Measurements from ENCODE around the gene SP110.

Gene SP110

DNA sequence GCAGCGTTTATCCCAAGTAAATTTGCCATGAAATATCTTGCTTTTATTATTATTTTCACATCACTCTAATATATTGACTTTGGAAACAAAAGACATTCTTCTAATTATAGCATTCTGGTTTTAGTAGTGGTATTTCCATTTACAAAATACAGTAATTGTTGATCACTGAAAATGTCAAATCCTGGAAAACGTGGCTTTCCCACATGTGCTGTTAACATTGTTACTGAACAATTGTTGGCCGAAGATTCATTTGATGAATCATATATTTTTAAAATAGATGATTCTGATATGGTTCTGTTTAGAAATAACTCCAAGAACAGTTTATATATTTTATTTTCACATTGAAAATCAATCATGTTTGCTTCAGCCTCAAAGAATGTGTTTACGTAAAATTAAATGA, 38.7 kb upstream of the SP110 start:
- DNase-seq (ENCODE audit: low spot score): no peak
- in situ Hi-C loops (cut with MboI; ENCODE audit: low pct_unique_long_range_greater_than_20kb, low sequenced_read_pairs, unreplicated experiment): no loop called here
- TF ChIP-seq, protein P1, sequence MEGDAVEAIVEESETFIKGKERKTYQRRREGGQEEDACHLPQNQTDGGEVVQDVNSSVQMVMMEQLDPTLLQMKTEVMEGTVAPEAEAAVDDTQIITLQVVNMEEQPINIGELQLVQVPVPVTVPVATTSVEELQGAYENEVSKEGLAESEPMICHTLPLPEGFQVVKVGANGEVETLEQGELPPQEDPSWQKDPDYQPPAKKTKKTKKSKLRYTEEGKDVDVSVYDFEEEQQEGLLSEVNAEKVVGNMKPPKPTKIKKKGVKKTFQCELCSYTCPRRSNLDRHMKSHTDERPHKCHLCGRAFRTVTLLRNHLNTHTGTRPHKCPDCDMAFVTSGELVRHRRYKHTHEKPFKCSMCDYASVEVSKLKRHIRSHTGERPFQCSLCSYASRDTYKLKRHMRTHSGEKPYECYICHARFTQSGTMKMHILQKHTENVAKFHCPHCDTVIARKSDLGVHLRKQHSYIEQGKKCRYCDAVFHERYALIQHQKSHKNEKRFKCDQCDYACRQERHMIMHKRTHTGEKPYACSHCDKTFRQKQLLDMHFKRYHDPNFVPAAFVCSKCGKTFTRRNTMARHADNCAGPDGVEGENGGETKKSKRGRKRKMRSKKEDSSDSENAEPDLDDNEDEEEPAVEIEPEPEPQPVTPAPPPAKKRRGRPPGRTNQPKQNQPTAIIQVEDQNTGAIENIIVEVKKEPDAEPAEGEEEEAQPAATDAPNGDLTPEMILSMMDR (IDR thresholded peaks at IDR 0.05; ENCODE audit: extremely low read depth, insufficient read depth, missing control alignments): no peak

DNA sequence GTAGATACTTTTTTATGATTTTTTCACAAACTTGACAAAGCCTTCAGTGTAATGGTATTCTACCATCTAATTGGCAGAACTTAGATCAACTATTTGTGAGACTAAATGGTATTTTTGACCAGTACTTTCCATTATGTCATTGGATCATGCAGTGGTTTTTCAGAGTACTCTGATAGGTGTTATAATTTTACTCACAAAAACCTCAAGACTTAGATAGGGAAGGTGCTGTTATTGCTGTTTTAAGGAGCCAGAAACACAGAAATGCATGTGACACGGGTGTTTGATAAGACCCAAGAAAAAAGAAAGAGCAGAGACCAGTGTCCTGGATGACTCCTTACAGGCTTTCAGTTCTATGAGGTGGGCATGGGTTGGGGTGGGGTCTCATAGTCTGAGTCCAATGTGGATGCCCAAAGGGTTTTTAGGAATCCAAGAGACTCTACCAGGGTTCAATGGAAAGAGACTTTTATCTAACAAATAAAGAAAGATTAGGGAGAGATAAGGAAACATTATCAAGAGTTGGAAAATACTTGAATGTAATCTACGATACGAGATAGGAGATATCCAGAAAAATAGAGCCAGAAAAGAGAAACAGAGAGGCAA, 37.0 kb upstream of the SP110 start:
- peak; percentile 32 for DNase-seq (ENCODE audit: low spot score)
- in situ Hi-C loops (cut with MboI; ENCODE audit: low pct_unique_long_range_greater_than_20kb, low sequenced_read_pairs, unreplicated experiment): no loop called here
- TF ChIP-seq, protein P1 (IDR thresholded peaks at IDR 0.05; ENCODE audit: extremely low read depth, insufficient read depth, missing control alignments): no peak

DNA sequence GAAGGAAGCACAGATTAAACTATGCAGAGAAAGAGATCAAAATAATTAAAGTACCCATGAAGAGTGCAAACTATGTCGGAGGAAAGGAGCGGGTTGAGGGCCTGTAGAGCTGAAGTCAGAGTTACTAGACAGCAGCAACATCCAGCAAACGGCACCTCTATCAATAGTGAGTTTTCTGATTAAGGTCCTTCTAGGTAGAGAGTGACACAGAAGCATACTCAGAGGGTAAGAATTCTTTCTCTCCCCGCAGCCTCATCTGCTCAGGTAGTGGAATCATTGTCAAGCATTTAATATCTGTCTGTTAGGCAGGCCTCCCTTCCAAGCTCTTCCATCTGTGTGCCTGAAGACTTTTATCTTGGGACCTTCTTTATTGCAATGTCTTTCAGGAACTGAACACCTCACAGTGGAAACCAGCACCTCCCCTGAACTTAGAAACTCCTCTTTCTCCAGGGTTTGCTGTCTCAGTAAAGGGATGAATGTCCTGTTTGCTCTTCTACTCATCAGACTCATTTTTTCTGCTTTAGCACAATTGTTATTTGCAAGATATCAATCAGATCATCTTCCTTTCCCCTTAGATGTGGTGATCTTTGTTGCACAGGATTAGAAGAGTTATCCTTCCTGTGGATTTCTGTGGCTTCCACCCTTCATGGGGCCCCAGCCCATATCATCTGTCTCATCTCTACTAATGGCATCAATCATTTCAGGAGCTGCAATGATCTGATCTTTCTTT, 34.5 kb upstream of the SP110 start:
- in situ Hi-C loops (cut with MboI; ENCODE audit: low pct_unique_long_range_greater_than_20kb, low sequenced_read_pairs, unreplicated experiment): no loop called here
- DNase-seq (ENCODE audit: low spot score): no peak
- TF ChIP-seq, protein P1 (IDR thresholded peaks at IDR 0.05; ENCODE audit: extremely low read depth, insufficient read depth, missing control alignments): no peak

DNA sequence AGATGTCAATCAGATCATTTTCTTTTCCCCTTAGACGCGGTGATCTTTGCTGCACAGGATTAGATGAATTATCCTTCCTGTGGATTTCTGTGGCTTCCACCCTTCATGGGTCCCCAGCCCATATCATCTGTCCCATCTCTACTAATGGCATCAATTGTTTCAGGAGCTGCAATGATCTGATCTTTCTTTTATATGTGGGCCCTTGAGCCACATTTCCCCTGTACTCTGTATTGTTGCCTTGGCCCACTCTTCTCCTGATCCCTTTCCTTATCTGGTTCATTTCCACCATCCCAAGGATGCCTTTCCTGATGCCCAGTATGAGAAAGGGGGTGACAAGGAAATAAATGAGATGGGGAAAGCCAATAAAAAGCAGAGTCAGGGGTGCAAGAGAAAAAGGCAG, 30.4 kb upstream of the SP110 start:
- in situ Hi-C loops (cut with MboI; ENCODE audit: low pct_unique_long_range_greater_than_20kb, low sequenced_read_pairs, unreplicated experiment): no loop called here
- no peak for DNase-seq (ENCODE audit: low spot score)
- TF ChIP-seq, protein P1 (IDR thresholded peaks at IDR 0.05; ENCODE audit: extremely low read depth, insufficient read depth, missing control alignments): no peak

DNA sequence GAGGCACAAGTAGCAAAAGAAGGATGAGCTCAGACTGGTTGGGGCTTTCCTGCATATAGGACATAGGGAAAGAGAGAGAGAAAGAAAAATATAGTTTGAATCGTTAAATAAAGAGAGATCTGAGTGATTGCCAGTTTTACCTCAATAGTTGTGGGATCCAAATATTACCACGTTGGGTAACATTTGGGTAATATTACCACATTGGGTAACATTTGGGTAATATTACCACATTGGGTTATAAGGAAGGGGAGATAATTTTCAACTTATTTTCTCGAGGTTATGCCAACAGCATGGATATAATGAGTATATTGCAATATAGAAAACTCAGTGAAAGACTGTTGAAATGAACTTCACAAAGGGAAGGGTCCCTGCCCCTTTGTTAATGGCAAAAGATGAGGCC, 26.4 kb upstream of the SP110 start:
- TF ChIP-seq, protein P1 (IDR thresholded peaks at IDR 0.05; ENCODE audit: extremely low read depth, insufficient read depth, missing control alignments): no peak
- DNase-seq (ENCODE audit: low spot score): no peak
- in situ Hi-C loops (cut with MboI; ENCODE audit: low pct_unique_long_range_greater_than_20kb, low sequenced_read_pairs, unreplicated experiment): no loop called here

DNA sequence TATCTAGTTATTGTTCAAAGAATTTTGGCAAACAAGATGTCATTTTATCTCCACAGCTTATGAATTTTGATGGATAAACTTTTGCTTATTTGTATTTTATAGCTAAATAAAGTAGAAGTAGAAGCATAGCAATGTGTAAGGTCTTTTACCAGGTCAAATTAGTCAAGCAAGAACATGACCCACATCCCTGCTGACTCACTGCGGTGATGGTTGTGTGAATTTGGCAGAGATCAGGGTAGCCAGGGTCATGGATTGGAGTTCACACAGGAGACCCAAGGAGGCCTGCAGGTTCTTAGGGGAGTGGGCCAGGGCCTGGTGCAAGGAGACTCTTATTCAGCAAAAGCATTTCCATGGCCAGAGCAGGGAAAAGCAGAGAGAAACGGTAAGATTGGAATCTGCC, 24.4 kb upstream of the SP110 start:
- in situ Hi-C loops (cut with MboI; ENCODE audit: low pct_unique_long_range_greater_than_20kb, low sequenced_read_pairs, unreplicated experiment): no loop called here
- TF ChIP-seq, protein P1 (IDR thresholded peaks at IDR 0.05; ENCODE audit: extremely low read depth, insufficient read depth, missing control alignments): no peak
- DNase-seq (ENCODE audit: low spot score): no peak
